Loucy (cell line): ENCODE results near the gene ELL.

Experiments
- H2AFZ ChIP-seq: fragments of 200-600 bp; sonication (generic); 2 replicates; pipeline ENCODE4 v1.6.0; 2016; ENCODE audit warnings: antibody characterized with exemption, mild to moderate bottlenecking, low read length, moderate library complexity
- H3F3A ChIP-seq: fragments of 200-600 bp; 2 replicates; pipeline ENCODE4 v1.6.0; 2016; ENCODE audit warnings: antibody characterized with exemption, low read depth, mild to moderate bottlenecking
- H3K27me3 ChIP-seq: fragments of 200-600 bp; sonication (generic); 2 replicates; pipeline ENCODE4 v1.6.1; 2014; ENCODE audit warnings: low read length, mild to moderate bottlenecking; ENCODE audit not compliant: insufficient read depth, poor library complexity, severe bottlenecking
- H3K36me3 ChIP-seq: fragments of 200-600 bp; sonication (generic); 2 replicates; pipeline ENCODE4 v1.6.1; 2016; ENCODE audit warnings: low read length; ENCODE audit not compliant: insufficient read depth
- H3K4me1 ChIP-seq: fragments of 200-600 bp; sonication (generic); 2 replicates; pipeline ENCODE4 v1.5.1; 2014; ENCODE audit warnings: low read length, mild to moderate bottlenecking; ENCODE audit not compliant: insufficient read depth, poor library complexity, severe bottlenecking
- H3K4me2 ChIP-seq: fragments of 200-600 bp; sonication (generic); 2 replicates; pipeline ENCODE4 v1.6.0; 2014; ENCODE audit warnings: antibody characterized with exemption, low read length, low read depth, mild to moderate bottlenecking; ENCODE audit not compliant: poor library complexity, severe bottlenecking
- H3K4me3 ChIP-seq: fragments of 200-600 bp; sonication (generic); 2 replicates; pipeline ENCODE4 v1.5.1; 2014; ENCODE audit warnings: low read length, mild to moderate bottlenecking, mixed read lengths; ENCODE audit not compliant: poor library complexity, severe bottlenecking
- H3K79me2 ChIP-seq: fragments of 200-600 bp; sonication (generic); 2 replicates; pipeline ENCODE4 v1.6.1; 2014; ENCODE audit warnings: low read length; ENCODE audit not compliant: insufficient read depth
- H3K9ac ChIP-seq: fragments of 200-600 bp; sonication (generic); 2 replicates; pipeline ENCODE4 v1.6.0; 2014; ENCODE audit warnings: mild to moderate bottlenecking, low read depth, low read length, moderate library complexity; ENCODE audit not compliant: poor library complexity, severe bottlenecking
- H3K9me2 ChIP-seq: fragments of 200-600 bp; sonication (generic); replicated peaks from 2 replicates; pipeline ENCODE4 v1.6.1; 2016; ENCODE audit warnings: low read depth, low read length, mixed read lengths
- H3K9me3 ChIP-seq: fragments of 200-600 bp; sonication (generic); 2 replicates; pipeline ENCODE4 v1.6.1; 2014; ENCODE audit warnings: mild to moderate bottlenecking, antibody characterized with exemption, low read length, low read depth; ENCODE audit not compliant: insufficient read depth
- H4K20me1 ChIP-seq: fragments of 200-600 bp; sonication (generic); 2 replicates; pipeline ENCODE4 v1.6.0; 2014; ENCODE audit warnings: antibody characterized with exemption, low read length, mild to moderate bottlenecking; ENCODE audit not compliant: insufficient read depth, poor library complexity, severe bottlenecking
- EZH2phosphoT487 ChIP-seq: fragments of 200-600 bp; IDR thresholded peaks from 2 replicates; pipeline ENCODE4 v1.6.1; 2018; ENCODE audit warnings: antibody characterized with exemption, mild to moderate bottlenecking, moderate library complexity, borderline replicate concordance
- TF ChIP-seq, protein P1 (sequence below): fragments of 200-600 bp; sonication (generic); conservative IDR thresholded peaks from 2 replicates; pipeline ENCODE4 v1.5.1; 2014; ENCODE audit warnings: mild to moderate bottlenecking, antibody characterized with exemption, low read length

ELL gene

DNA sequence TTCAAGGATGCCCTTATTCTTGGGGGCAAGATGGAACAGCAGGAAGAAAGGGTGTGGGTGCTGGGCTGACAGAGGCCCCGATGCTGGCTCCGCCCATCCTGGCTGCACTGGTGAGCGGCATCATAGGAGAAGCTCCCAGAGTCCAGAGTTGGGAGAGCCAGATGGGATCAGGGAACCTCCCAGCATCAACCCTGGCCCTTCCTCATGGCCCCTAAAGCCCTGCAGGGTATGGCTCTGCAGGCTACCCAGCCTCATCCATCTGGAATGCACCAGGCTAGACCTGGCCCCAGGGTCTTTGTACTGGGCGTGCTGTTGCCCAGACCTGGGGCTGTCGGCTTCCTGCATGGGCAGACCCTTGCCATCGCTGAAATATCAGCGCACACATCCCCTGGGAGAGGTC is 7.9 kb upstream of the ELL start:
- Histone ChIP-seq H3K4me2 (no peak overlapping the region), H3K36me3 (peaks cover 3% of the 10 kb centered on the region; the same call in 1 of the 2 replicates), H3F3A (no peaks in the 10 kb centered on the region), H3K9me2 (no peaks in the 10 kb centered on the region), H3K27me3 (no peaks in the 10 kb centered on the region), H3K79me2 (no peaks in the 10 kb centered on the region), H3K9me3 (no peaks in the 10 kb centered on the region), H3K4me3 (no peak overlapping the region), H3K9ac (no peak overlapping the region), H3K4me1 (no peaks in the 10 kb centered on the region), H4K20me1 (no peaks in the 10 kb centered on the region), H2AFZ (no peak overlapping the region)
- TF ChIP-seq, protein P1, sequence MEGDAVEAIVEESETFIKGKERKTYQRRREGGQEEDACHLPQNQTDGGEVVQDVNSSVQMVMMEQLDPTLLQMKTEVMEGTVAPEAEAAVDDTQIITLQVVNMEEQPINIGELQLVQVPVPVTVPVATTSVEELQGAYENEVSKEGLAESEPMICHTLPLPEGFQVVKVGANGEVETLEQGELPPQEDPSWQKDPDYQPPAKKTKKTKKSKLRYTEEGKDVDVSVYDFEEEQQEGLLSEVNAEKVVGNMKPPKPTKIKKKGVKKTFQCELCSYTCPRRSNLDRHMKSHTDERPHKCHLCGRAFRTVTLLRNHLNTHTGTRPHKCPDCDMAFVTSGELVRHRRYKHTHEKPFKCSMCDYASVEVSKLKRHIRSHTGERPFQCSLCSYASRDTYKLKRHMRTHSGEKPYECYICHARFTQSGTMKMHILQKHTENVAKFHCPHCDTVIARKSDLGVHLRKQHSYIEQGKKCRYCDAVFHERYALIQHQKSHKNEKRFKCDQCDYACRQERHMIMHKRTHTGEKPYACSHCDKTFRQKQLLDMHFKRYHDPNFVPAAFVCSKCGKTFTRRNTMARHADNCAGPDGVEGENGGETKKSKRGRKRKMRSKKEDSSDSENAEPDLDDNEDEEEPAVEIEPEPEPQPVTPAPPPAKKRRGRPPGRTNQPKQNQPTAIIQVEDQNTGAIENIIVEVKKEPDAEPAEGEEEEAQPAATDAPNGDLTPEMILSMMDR = no peak
- TF ChIP-seq EZH2phosphoT487 = no peak

- Histone ChIP-seq H3F3A (no peaks in the 10 kb centered on the region), H3K9ac (no peak overlapping the region), H3K4me1 (no peaks in the 10 kb centered on the region), H3K36me3 (no peaks in the 10 kb centered on the region), H3K9me2 (no peaks in the 10 kb centered on the region), H3K79me2 (peaks cover 5% of the 10 kb centered on the region), H3K27me3 (no peaks in the 10 kb centered on the region), H2AFZ (no peak overlapping the region), H3K4me3 (no peak overlapping the region), H3K4me2 (no peak overlapping the region), H3K9me3 (no peaks in the 10 kb centered on the region), H4K20me1 (peaks cover under 1% of the 10 kb centered on the region)
- TF ChIP-seq, protein P1 = no peak
- no peak for TF ChIP-seq EZH2phosphoT487
Observed at GRCh38 chr19:18526316-18526715, 4.4 kb upstream of the ELL start.

- H3K4me2 ChIP-seq = no peak overlapping the region
- no peaks in the 10 kb centered on the region for H3F3A ChIP-seq
- TF ChIP-seq, protein P1 = no peak
- no peak for TF ChIP-seq EZH2phosphoT487
- peaks cover 30% of the 10 kb centered on the region for H3K79me2 ChIP-seq
- no peaks in the 10 kb centered on the region for H3K27me3 ChIP-seq
- H3K9ac ChIP-seq = no peak overlapping the region
- peaks cover 6% of the 10 kb centered on the region for H3K4me1 ChIP-seq
- H4K20me1 ChIP-seq = peaks cover 18% of the 10 kb centered on the region
- H3K36me3 ChIP-seq = no peaks in the 10 kb centered on the region
- no peaks in the 10 kb centered on the region for H3K9me3 ChIP-seq
- H3K4me3 ChIP-seq = no peak overlapping the region
- H2AFZ ChIP-seq = no peak overlapping the region
- no peaks in the 10 kb centered on the region for H3K9me2 ChIP-seq
Observed at GRCh38 chr19:18523841-18524240, 2.0 kb upstream of the ELL start.
